DOHH2 (cell line): ENCODE measurements around the gene F13A1.

ENCODE experiments used
- EZH2phosphoT487 ChIP-seq: fragments of 200-600 bp; sonication (generic); IDR thresholded peaks from 2 replicates; pipeline ENCODE4 v1.6.1; 2017; ENCODE audit warnings: borderline replicate concordance, mild to moderate bottlenecking, antibody characterized with exemption, low read length, moderate library complexity, mixed read lengths
- TF ChIP-seq, protein P1 (sequence below): fragments of 200-600 bp; sonication (generic); IDR thresholded peaks from one replicate; pipeline ENCODE4 v1.5.1; 2014; ENCODE audit warnings: antibody characterized with exemption, mild to moderate bottlenecking, low read depth, low read length; ENCODE audit not compliant: poor library complexity, severe bottlenecking

DNA sequence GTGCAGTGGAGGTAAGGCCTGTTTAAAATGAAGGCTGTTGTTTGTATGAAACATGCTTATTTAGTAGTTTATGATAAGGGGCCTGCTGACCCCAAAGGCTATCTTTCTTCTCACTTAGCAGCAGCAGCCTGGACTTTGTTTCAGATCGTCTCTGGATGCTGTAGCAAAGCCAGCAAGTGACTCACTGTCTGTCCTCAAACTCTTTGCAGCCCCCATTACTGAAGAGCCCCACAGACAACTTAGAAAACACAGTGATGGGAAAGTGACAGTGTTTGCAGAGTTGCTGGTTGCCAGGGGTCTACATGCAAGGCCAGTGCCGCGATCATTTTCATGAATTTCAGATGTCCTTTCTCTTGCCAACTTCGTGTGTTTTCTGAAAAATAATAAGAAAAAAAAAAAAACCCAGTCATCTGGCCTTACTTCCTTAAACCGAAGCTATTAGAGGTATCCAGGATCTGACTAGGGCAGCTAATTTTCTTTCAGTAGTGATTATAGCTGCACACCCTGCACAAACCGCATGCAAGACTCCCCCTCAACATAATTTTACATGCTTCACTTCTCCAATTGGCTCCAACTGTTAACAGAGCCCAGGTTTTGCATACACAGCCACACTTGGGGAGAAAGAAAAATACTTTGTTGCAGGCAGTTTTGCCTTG is 11.6 kb upstream of the F13A1 start:
- TF ChIP-seq, protein P1, sequence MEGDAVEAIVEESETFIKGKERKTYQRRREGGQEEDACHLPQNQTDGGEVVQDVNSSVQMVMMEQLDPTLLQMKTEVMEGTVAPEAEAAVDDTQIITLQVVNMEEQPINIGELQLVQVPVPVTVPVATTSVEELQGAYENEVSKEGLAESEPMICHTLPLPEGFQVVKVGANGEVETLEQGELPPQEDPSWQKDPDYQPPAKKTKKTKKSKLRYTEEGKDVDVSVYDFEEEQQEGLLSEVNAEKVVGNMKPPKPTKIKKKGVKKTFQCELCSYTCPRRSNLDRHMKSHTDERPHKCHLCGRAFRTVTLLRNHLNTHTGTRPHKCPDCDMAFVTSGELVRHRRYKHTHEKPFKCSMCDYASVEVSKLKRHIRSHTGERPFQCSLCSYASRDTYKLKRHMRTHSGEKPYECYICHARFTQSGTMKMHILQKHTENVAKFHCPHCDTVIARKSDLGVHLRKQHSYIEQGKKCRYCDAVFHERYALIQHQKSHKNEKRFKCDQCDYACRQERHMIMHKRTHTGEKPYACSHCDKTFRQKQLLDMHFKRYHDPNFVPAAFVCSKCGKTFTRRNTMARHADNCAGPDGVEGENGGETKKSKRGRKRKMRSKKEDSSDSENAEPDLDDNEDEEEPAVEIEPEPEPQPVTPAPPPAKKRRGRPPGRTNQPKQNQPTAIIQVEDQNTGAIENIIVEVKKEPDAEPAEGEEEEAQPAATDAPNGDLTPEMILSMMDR, result no peak
- no peak for TF ChIP-seq EZH2phosphoT487
